OCI-LY3 (cell line): ENCODE measurements around the gene SOX5.

Experiments used
- H2AFZ ChIP-seq: fragments of 200-600, 300-600 bp; shearing (Covaris generic); 2 replicates; pipeline ENCODE4 v1.6.0; 2014; ENCODE audit warnings: antibody characterized with exemption, low read depth, low read length
- H3K27ac ChIP-seq: fragments of 200-600, 300-600 bp; sonication (generic); 2 replicates; pipeline ENCODE4 v1.5.1; 2014; ENCODE audit warnings: mild to moderate bottlenecking, low read length, moderate library complexity, mixed read lengths
- H3K27me3 ChIP-seq: fragments of 200-600, 300-600 bp; sonication (generic); 2 replicates; pipeline ENCODE4 v1.6.1; 2014; ENCODE audit warnings: low read depth, low read length, mixed read lengths
- H3K36me3 ChIP-seq: fragments of 200-600, 300-600 bp; sonication (generic); replicated peaks from 2 replicates; pipeline ENCODE3; 2014; ENCODE audit warnings: low read depth, low read length, mixed read lengths
- H3K4me1 ChIP-seq: fragments of 300-600, 200-600 bp; sonication (generic); 2 replicates; pipeline ENCODE4 v1.6.1; 2014; ENCODE audit warnings: low read length, mixed read lengths
- H3K4me2 ChIP-seq: fragments of 200-600, 300-600 bp; sonication (generic); 2 replicates; pipeline ENCODE4 v1.6.1; 2014; ENCODE audit warnings: low read length, mixed read lengths
- H3K4me3 ChIP-seq: fragments of 300-600, 200-600 bp; sonication (generic); 2 replicates; pipeline ENCODE4 v1.5.1; 2014; ENCODE audit warnings: antibody characterized with exemption, mild to moderate bottlenecking, low read length, moderate library complexity
- H3K79me2 ChIP-seq: fragments of 300-600, 200-600 bp; shearing (Covaris generic); 2 replicates; pipeline ENCODE4 v1.6.1; 2014; ENCODE audit warnings: mild to moderate bottlenecking, low read length, mixed read lengths
- H3K9ac ChIP-seq: fragments of 300-600, 200-600 bp; shearing (Covaris generic); 2 replicates; pipeline ENCODE4 v1.6.0; 2014; ENCODE audit warnings: mild to moderate bottlenecking, low read length, moderate library complexity
- H3K9me3 ChIP-seq: fragments of 200-600, 300-600 bp; shearing (Covaris generic); 2 replicates; pipeline ENCODE4 v1.6.1; 2014; ENCODE audit warnings: low read length, mixed read lengths; ENCODE audit not compliant: insufficient read depth
- H4K20me1 ChIP-seq: fragments of 200-600, 300-600 bp; sonication (generic); 2 replicates; pipeline ENCODE4 v1.6.1; 2016; ENCODE audit warnings: low read length, mixed read lengths; ENCODE audit not compliant: insufficient read depth
- EZH2phosphoT487 ChIP-seq: fragments of 200-600 bp; shearing (Covaris generic); IDR thresholded peaks from 2 replicates; pipeline ENCODE4 v1.6.1; 2018; ENCODE audit warnings: antibody characterized with exemption, mixed run types, low read depth
- TF ChIP-seq, protein P1 (sequence below): fragments of 200-600, 300-600 bp; sonication (generic); IDR thresholded peaks from 2 replicates; pipeline ENCODE4 v1.5.1; 2014; ENCODE audit warnings: antibody characterized with exemption, low read length, low read depth

SOX5 gene

DNA sequence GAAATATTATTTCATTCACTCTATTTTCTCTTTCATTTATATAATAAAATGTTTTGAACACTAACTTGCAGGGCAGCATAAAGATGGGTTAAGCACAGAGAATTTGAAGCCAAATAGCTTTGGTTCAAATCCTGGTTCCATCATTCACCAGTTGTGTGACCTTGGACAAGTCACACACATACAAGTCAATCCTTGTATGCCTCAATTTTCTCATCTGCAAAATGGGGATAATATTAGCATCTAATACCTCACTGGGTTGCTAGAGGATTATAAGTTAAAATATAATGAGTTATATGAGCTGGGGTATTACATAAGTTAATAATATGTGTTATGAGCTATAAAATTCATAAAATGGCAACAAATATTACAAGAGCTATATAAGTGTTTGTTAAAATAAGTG, 94.9 kb downstream of the SOX5 start:
- no peak overlapping the region for H3K27ac ChIP-seq
- peaks cover 33% of the 10 kb centered on the region for H4K20me1 ChIP-seq
- H2AFZ ChIP-seq = no peak overlapping the region
- H3K9ac ChIP-seq = no peak overlapping the region
- H3K4me2 ChIP-seq = no peak overlapping the region; the same call in 1 of the 2 replicates
- no peaks in the 10 kb centered on the region for H3K27me3 ChIP-seq
- no peaks in the 10 kb centered on the region for H3K36me3 ChIP-seq
- peaks cover 12% of the 10 kb centered on the region; the same call in 1 of the 2 replicates for H3K79me2 ChIP-seq
- H3K4me3 ChIP-seq = no peak overlapping the region
- H3K9me3 ChIP-seq = no peaks in the 10 kb centered on the region
- H3K4me1 ChIP-seq = peaks cover 30% of the 10 kb centered on the region
- TF ChIP-seq, protein P1, sequence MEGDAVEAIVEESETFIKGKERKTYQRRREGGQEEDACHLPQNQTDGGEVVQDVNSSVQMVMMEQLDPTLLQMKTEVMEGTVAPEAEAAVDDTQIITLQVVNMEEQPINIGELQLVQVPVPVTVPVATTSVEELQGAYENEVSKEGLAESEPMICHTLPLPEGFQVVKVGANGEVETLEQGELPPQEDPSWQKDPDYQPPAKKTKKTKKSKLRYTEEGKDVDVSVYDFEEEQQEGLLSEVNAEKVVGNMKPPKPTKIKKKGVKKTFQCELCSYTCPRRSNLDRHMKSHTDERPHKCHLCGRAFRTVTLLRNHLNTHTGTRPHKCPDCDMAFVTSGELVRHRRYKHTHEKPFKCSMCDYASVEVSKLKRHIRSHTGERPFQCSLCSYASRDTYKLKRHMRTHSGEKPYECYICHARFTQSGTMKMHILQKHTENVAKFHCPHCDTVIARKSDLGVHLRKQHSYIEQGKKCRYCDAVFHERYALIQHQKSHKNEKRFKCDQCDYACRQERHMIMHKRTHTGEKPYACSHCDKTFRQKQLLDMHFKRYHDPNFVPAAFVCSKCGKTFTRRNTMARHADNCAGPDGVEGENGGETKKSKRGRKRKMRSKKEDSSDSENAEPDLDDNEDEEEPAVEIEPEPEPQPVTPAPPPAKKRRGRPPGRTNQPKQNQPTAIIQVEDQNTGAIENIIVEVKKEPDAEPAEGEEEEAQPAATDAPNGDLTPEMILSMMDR = no peak
- TF ChIP-seq EZH2phosphoT487 = no peak

DNA sequence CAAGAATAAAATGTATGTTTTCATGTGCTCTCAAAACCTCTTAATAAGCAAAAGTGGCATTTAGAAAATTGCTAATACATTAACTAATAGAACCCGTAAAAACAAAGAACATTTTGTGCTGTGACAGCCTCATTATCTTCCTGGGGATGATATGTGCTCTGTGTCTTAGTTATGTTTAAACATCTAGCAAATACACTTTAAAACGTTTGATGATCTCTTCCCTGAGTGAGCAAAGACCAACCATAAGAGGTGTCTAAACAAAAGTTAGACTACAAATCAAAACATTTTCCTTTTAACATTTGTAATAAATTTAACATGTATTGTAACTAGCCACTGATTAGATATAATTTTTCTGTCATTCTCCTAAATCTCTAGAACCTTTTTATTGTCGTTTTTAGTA, 95.8 kb downstream of the SOX5 start:
- no peak overlapping the region for H3K9ac ChIP-seq
- H3K36me3 ChIP-seq = no peaks in the 10 kb centered on the region
- H4K20me1 ChIP-seq = peaks cover 33% of the 10 kb centered on the region
- no peak for TF ChIP-seq EZH2phosphoT487
- TF ChIP-seq, protein P1 = no peak
- H3K9me3 ChIP-seq = no peaks in the 10 kb centered on the region
- peaks cover 30% of the 10 kb centered on the region for H3K4me1 ChIP-seq
- no peaks in the 10 kb centered on the region for H3K27me3 ChIP-seq
- no peak overlapping the region for H3K4me2 ChIP-seq
- no peak overlapping the region for H2AFZ ChIP-seq
- H3K27ac ChIP-seq = no peak overlapping the region
- H3K4me3 ChIP-seq = no peak overlapping the region
- H3K79me2 ChIP-seq = peaks cover 12% of the 10 kb centered on the region; the same call in 1 of the 2 replicates

DNA sequence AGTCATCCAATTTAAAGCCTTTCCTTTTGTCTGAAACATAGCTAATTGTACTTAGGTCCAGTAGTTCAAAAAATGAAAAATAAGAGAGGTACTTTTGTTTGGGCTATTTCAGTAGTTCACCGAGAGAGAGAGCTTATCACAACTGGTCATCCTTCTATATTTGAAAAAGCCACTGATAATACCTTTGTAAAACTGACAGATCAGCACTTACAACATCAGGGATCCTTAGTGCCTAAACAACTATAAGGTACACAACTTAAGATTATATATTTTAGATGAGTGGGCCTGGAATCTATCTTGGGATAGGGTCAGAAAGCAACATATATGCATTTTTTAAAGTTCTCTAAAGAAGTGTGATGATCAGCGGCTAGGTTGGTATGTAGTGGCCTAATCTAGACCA, 97.9 kb downstream of the SOX5 start:
- Histone ChIP-seq H3K9ac (no peak overlapping the region), H3K9me3 (no peaks in the 10 kb centered on the region), H3K4me1 (peaks cover 21% of the 10 kb centered on the region), H3K4me2 (no peak overlapping the region), H3K36me3 (no peaks in the 10 kb centered on the region), H4K20me1 (peaks cover 24% of the 10 kb centered on the region), H3K79me2 (peaks cover 12% of the 10 kb centered on the region; the same call in 1 of the 2 replicates), H3K4me3 (no peak overlapping the region), H3K27me3 (no peaks in the 10 kb centered on the region), H3K27ac (no peak overlapping the region), H2AFZ (no peak overlapping the region)
- no peak for TF ChIP-seq EZH2phosphoT487
- TF ChIP-seq, protein P1 = no peak

DNA sequence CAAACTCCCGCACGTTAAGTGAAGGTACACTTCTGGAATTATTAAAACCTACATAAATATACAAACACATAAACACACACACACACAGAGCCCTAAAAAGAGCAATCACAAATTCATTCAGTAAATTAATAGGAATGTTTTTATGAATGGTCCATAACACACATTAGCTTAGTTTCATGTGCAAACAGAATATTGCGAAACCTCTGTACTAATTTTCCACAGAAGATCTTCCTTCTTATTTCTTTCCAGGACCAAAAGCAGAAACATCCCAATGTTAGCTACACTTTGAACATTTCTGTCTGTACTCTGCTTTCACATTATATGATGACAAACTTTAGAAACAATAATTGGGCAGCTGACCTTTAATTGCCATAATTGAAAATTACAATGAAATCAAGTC, 101.6 kb downstream of the SOX5 start:
- Histone ChIP-seq H3K79me2 (0 out of 2 replicates have a peak, but pooled peaks cover 3% of the 10 kb centered on the region), H3K4me1 (no peaks in the 10 kb centered on the region), H3K27me3 (no peaks in the 10 kb centered on the region), H2AFZ (no peak overlapping the region), H3K4me2 (no peak overlapping the region), H3K4me3 (no peak overlapping the region), H3K9ac (no peak overlapping the region), H4K20me1 (peaks cover 10% of the 10 kb centered on the region), H3K9me3 (no peaks in the 10 kb centered on the region), H3K36me3 (peaks cover 14% of the 10 kb centered on the region), H3K27ac (no peak overlapping the region)
- no peak for TF ChIP-seq EZH2phosphoT487
- TF ChIP-seq, protein P1 = no peak
